GM21367 (cell line): ENCODE results near the gene SLC44A1.
A peak's percentile ranks its signal among the peaks of the same experiment; 100 is the strongest.

Experiments
- ATAC-seq: cut with Tn5 transposase; IDR thresholded peaks from one replicate; pipeline ENCODE4 v1.9.1; 2021; ENCODE audit not compliant: unreplicated experiment

SLC44A1 gene

DNA sequence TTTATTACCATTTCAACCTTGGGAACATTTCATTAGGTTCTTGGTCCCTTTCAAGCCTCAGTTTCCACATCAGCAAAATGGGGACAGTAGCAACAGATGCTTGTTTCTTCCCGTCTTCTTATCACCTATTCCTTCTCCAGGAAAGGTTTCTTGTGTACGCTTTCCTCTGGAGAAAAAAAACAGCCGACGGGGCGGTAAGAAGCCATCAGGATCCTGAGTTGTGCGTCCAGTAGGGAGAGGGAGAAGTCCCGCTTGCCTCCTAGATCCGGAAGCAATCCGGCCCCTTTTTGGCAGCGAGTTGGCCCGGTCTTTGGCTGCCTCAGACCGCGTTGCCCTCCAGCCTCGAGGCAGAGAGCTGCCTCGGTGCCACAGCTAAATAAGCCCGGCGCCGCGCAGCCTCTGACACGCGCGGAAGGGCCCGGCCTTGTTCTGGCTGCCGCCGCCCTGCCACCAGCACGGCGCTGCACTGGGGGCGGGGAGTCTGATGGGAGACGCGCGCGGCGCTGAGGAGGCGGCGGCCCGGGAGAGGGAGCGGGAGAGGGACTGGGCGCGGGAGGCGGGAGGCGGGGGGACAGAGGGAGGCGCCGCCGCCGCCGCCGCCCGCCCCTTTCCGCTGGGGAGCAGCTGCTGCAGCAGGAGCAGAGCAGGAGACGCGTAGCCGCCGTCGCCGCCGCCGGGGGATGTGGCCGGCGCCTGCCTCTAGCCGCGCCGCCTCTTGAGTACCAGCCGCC is at the start of gene SLC44A1:
Gene SLC44A1, plus strand, starts transcription at position 649 of the 731 bp plus-strand sequence. CDS start 218 bp downstream, outside the sequence.
- peak; percentile 89 for ATAC-seq

DNA sequence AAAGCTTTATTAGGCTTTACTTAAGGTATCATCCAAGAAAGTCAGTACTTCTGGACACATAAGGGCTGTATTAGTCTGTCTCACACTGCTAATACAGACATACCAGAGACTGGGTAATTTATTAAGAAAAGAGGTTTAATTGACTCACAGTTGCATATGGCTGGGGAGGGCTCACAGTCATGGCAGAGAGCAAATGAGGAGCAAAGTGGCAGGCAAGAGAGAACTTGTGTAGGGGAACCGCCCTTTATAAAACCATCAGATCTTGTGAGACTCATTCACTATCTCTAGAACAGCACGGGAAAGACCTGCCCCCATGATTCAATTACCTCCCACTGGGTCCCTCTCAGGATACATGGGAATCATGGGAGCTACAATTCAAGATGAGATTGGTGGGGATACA is 49.2 kb upstream of the SLC44A1 start:
- ATAC-seq, result no peak

DNA sequence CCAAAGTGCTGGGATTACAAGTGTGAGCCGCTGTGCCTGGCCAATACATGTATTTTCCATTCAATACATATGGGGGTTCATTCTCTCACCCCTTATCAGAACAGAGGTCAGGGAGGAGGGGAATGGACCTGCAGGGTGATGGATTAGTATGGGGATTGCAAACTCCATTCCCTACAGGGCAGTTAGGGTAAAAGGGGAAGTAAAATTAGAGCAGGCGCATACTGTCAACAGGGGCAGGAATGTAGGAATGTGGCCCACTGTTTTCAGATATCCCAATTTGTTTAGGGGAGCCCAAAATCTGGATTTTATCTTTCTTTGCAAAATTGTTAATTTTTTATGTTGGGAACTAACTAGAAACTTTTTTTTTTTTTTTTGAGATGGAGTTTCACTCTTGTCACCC is 46.4 kb upstream of the SLC44A1 start:
- no peak for ATAC-seq

DNA sequence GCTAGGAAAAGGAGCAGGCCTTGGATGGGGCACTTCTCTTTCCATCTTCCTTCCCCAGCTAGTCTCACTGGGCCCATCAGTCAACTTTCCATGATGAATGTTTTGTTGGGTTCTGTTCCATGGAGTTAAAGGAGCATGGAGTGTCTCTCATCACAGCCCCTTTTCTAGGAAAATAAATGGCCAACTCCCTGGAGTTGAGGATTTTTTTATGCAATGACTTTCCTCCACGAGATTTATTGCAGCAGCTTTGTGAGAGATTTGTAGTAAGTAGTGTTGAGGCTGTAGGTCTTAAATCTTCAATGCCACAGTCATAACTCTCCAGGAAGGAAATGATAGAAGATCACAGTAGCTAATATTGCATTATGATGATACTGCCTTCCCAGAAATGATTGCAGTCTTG is 45.6 kb upstream of the SLC44A1 start:
- no peak for ATAC-seq

DNA sequence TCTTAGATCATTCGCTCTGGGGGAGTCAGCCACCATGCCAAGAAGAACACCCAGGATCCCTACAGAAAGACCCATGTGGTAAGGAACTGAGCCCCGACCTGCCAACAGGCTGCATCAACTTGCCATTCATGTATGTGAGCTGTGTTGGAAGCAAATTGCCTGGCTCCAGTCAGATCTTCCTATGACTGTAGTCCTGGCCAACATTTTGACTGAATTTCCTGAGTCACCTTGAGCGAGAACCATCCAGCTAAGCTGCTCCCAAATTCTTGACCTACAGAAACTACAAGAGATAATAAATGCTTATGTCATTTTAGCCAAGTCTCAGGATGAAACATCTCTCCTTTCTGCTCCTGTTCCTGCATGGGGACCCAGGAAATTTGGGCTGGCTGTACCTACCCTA is 40.0 kb upstream of the SLC44A1 start:
- ATAC-seq, result no peak

DNA sequence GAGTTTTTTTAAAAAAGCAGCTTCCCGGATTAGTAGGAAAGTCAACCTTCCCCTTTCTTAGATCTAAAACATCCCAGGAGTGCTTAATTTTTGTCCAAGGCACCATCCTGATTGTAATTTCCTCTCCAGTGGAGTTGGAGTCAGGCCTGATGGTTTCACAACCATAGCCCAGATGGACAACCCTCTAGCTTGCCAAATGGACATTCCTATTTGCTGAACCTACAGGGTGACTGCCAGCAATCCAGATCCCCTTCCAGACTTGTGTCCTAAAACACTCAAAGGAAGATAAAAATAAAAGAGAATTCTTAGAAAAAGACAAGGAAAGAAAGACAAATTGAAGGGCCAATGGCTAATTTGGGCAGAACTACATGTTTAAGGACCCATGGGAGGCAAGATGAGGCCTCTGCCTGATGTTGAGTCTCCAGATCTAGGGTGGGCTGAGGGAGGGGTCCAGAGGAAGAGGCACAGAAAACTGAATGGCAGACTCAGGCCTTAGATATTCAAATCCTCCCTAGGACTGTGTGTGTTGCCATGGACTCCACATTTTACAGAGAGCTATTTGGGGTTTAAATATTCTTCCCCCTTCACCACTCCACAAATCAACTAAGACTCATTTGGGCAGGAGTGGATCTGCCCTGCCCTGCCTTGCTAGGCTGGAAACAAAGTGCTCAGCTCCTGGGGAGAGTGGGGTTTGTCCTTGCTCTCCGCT is 38.5 kb upstream of the SLC44A1 start:
- no peak for ATAC-seq

DNA sequence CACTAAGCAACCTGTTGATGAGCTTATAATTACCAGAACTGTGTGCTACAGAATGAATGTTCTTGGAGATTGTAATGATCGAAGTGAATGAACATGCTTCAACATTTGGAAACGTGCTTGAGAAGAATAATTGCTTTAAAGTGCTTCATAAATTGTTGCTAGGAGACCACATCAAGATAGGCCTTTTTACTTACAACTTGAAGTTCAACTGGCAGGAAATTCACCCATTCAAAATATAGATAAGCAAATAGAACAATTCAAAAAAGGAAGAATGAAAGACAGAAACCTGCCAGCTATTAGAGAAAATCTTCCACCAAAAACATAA is 38.0 kb upstream of the SLC44A1 start:
- no peak for ATAC-seq

DNA sequence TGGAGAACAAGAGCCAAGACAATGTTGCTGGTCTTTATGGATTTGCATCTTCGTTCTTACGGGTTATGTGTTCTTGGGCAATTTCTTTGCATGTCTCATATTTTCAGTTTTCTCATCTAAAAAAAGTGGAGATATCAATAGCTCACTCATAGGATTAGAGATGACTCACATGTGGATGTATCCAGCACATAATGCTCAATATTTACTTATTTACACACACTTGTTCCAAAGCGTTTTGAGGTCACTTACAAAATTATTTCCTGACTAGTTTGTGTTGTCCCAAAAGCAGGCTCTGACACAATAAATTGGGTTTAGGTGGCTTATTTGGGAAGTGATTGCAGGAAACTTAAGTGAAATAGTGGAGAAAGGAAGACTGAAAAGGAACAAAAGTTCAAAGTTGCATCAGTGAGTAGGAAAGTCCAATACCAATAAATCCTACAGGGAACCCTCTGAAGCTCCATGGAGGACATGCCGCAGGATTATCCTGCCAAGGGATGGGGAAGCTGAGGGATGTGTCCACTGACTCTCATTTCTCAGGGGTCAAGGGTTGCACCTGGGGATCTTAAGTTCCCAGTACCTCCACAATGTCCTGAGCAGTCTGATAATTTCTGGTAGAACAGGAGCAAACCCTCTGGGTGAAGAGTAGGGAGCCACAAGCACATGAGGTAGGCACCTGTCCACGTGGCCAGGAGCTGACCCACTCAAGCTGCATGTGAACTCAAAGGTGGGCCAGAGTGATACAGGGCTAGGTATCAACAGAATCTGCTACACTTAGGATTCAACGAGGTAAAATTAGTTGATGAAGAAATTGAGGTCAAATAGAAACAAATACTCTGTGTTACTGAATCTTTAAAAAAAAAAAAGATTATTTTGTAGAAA is 37.4 kb upstream of the SLC44A1 start:
- ATAC-seq, result no peak

DNA sequence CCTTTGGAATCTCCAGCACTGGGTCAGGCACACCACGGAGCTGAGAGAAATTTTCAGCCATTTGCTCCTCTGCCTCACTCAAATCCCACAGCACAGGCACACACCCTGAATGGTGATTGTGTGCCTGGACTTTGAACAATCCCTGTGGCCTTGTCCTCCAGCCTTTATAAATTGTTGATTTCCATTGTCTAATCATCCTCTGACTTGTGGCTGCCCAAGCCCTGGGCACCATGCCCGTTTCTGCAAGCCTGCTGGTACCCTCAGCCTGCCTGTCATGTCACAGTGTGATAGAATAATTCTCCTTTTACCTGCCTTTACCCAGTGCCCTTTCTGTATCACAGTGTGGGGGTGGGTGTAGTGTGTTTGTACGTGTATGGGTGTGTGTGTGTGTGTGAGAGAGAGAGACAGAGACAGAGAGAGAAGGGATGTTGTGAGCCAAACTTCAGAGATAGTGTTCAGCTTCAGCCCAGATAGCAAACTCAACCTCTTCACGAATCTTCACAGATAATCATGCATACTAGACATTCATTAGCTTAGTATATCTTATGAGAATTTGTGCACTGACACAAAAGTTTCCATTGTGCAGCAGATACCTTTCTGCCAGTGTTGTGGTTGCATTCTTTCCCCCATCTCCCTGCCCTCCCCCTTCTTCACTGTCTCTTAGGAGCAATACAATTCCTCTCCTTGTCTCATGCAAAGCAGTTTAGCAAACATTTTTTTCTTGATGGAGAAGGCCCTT is 27.8 kb upstream of the SLC44A1 start:
- ATAC-seq, result no peak

DNA sequence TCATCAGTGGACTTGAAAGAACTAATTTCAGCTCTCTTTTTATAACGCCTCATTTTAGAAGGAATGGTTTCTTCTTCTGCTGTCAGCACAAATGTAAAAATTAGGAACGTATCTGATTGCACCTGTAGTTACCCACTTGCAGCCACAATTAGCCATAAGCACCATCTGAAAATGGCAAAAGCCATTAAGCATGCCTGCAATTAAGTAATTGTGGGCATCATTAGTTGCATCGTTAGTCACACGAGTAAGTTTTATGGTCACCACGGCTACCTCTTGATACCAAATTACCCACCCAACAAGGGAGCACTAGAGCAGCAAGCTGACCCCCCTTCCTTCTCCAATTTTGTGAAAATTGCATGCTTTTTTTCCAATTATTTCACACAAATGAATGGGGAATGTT is 25.8 kb upstream of the SLC44A1 start:
- ATAC-seq, result no peak

DNA sequence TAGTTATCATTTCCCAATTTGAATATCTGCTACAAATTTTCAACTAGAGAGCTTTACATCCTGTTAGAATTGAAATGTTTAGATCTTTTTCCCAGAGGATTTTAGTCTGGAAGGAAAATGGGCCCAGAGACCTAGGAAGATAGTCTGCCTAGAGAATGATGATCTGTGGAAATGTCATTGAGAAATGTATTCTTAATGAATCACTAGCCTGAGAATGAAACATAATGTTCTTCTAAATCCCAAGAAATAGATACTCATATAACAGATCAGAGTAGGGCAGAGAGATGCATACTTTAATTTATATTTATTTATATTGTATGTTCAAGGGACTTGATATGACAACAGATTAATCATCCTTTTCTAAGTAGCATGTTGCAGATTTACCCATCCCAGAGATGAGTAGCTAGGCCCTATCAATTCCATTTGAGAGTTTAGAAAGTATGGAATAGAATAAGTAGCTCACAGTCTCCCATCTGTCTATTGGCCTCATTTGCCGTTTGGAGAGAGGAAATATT is 25.1 kb upstream of the SLC44A1 start:
- ATAC-seq, result no peak

DNA sequence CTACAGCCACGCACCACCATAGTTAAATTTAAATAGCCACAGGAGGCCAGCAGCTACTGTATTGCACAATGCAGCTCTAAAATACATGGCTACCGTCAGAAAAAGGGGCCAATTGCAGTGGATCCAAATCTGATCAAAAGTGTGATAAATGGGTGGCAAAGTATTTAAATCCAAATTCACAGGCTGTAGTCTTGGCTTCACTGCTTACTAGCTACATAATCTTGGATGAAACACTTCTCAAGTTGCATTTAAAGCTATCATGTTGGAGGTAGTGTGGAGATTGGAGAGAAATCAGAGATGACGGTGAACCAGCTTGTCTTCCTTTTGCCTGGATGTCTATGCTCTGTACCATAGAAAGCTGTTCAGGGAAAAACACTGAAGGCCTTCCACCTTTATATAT is 24.0 kb upstream of the SLC44A1 start:
- no peak for ATAC-seq

DNA sequence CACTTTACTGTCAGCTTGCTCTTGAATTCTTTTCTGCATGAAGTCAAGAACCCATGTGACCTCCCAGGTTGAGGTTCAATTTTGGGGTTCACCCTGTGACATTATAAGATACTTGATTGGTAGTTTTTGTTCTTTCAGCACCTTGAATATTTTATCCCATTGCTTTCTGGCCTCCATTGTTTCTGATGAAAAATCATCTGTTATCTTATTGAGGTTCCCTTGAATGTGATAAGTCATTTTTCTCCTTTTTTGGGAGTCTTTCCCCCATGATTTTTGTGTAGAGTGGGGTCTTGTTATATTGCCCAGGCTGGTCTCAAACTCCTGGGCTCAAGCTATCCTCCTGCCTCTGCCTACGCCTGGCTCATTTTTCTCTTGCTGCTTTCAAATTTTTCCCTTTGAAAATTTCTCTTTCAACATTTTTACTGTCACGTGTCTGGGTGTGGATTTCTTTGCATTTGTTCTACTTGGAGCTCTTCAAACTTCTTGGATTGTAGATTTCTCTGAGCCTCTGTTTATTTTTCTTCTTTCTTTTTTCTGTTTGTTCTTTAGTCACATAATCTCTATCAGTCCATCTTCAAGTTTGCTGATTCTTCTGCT is 20.8 kb upstream of the SLC44A1 start:
- no peak for ATAC-seq

DNA sequence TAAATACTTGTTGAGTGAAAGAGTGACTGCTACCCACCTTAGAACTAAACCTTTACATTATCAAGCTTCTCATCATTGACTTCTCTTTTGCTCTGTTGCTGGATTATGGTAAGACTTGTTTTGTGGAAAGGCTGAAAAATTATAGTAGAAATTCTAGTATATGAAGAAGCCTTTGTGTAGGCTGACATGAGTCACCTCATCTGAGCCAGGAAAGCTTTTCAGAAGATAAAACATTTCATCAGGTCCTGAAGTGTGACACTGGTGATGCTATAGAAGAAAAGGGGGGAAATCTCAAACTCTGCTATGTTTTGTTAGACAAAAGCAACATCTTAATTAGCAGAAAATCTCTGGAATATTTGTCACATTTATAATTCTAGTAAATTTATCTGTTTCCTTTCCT is 18.4 kb upstream of the SLC44A1 start:
- ATAC-seq, result no peak

DNA sequence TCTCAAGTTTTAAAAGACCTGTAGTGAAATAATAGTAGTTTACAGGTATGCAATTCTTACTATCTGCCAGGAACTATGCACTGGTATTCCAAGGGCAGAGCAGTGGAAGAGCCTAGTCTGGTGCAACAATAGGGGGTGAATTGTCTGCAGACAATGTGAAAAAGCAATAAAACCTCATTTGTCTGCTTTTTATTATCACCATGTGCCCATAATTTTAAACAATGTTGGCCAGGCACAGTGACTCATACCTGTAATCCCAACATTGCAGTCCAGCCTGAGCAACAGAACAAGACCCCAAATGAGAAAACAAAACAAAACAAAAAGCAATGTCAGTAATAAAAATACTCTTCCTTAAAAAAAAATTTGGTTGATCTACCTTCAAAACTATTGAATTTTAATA is 12.2 kb upstream of the SLC44A1 start:
- ATAC-seq, result no peak

DNA sequence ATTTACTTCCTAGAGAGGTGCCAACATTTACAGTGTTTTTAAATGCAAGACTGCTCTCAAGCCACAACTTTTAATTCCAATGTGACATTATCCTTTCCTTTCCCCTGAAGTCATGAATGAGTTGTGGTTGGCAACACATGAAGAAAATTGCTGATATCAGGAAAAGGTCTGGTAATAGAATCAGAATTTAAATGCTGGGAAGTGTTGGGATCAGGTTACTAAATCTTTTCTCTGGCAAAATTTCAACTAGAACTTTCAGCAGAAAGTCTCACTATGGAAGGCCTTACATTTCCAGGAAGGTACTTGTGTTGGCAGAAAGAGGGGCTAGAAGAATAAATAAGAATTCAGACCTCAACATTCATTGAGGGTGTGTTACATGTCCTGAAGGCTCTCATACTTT is 10.6 kb upstream of the SLC44A1 start:
- ATAC-seq, result no peak

DNA sequence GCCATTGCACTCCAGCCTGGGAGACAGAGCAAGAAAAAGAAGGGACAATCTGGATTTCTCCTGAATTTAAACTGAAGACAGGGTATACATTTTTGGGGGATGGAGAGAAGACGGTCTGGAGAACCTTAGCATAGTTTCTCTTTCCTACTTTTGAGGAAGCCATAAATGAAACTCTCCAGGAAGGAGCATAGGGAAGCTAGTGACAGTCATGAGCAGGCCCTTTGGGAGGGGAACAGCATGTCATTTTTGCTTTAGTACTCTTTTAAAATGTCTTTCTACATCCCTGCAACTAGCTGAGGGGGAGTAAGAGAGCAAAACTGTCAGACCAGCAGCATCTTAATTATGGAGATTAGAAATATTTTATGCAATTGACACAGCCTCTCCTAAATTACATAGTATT is 8.2 kb upstream of the SLC44A1 start:
- ATAC-seq, result no peak

DNA sequence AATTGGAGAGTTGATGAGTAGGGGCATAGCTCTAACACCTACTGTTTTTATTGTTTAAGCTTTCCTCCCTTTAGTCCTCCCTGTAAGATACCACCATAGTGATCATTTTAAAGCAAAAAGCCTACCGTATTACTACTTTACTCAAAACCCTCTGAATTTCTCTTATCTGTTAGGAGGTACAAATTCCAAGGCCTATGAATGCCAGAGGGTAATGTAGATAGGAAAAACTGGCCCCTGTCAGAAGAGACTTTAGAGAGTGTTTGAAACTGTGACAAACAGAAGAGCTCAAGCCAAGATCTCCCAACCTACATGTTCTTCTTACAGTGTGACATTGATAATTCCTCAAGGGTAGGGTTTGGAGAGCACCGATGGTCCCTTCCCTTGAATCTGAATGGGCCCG is 7.2 kb upstream of the SLC44A1 start:
- ATAC-seq, result no peak

DNA sequence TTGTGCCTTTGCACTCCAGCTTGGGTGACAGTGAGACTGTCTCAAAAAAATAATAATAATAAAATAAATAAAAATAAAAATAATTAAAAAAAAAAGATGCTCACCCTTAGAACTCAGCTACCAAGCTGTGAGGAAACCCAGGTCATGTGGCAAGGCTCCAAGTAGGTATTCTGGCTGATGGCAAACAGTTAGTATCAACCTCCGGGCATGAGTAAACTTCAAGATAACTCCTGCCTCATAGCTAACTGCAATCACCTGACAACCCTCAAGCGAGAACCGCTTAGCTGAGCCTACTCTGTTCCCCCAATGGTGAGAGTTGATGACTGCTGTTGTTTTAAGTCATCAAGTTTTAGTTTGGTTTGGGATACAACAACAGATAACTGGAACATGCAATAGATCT is 6.1 kb upstream of the SLC44A1 start:
- ATAC-seq, result no peak

DNA sequence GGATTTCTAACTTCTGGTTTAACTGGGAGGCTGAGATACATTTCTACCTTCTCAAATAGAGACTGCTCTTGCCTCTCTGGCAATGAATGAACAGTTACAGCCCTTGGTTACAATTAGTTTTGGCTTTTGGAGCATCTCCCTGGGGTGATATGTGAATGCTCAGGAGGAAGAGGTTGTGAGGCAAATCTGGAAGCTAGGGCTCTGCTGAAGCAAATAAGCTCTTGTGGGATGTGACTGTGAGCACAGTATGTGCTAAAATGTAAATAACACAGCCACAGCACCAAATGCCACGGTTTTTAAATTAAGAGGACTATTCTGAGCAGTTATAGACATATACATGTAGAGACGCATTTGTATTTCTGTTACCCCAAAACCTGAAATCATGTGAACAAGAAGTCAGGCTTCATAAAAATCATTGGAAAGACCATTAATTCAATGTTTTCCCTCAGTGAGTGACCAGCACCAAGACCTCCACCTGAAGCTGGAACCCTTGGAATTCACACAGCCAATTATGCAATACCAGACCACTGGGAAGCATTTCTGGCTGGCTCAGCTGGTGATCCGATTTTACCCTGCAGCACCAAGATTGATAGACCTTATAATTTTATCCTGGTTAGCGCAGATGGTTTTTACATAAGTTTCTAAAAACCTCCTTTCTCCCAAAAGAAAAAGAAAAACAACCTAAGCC is 3.0 kb upstream of the SLC44A1 start:
- ATAC-seq, result no peak
